Peyer's patch (tissue), 4 donors: ENCODE measurements around the gene CRTC1.

Source experiments
- POLR2A ChIP-seq, 2 donors: fragments of 450-650 bp; IDR thresholded peaks; one replicate each; pipeline ENCODE4 v1.5.1; 2017; ENCODE audit warnings: antibody characterized with exemption in 2 of 2, mild to moderate bottlenecking in 2 of 2, moderate library complexity in 2 of 2
- TF ChIP-seq, protein P1 (sequence below), 6 experiments: fragments of 450-650 bp in 4 of 6; fragments of 200-600 bp in 2 of 6; sonication (generic) in 1 of 6; IDR thresholded peaks; one replicate each; pipeline ENCODE4 v1.5.1; 2017 to 2019; ENCODE audit warnings: antibody characterized with exemption in 6 of 6, mild to moderate bottlenecking in 3 of 6, moderate library complexity in 1 of 6

DNA sequence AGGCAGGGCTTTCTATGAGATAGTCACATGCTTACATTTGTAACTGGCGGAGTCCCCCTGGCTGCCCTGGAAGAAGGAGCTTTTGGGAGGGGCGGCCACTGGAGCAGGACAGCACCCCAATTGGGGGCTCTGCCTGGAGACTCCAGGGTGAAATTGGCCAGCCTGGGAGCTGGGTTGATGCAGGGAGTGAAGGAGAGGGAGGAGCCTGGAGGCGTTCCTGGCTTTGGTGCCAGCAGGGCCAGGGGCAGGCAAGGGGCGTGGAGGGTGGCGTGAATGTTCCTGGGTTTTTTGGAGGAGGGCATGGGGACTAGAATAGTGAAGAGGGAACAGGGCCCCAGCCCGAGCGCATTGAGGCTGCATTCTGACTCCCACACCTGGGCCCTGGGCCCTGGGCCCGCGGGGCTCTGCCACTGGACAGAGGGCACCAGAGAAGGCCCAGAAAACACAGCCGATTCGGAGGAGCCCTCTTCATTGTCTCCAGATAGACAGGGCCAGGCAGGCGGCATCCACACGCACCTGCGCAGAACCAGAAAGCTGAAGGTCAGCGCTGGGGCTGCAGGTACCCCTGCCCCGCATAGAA lies 78.1 kb downstream of the CRTC1 start:
- TF ChIP-seq, protein P1, sequence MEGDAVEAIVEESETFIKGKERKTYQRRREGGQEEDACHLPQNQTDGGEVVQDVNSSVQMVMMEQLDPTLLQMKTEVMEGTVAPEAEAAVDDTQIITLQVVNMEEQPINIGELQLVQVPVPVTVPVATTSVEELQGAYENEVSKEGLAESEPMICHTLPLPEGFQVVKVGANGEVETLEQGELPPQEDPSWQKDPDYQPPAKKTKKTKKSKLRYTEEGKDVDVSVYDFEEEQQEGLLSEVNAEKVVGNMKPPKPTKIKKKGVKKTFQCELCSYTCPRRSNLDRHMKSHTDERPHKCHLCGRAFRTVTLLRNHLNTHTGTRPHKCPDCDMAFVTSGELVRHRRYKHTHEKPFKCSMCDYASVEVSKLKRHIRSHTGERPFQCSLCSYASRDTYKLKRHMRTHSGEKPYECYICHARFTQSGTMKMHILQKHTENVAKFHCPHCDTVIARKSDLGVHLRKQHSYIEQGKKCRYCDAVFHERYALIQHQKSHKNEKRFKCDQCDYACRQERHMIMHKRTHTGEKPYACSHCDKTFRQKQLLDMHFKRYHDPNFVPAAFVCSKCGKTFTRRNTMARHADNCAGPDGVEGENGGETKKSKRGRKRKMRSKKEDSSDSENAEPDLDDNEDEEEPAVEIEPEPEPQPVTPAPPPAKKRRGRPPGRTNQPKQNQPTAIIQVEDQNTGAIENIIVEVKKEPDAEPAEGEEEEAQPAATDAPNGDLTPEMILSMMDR (IDR thresholded peaks at IDR 0.05) = no peak
- TF ChIP-seq POLR2A (IDR thresholded peaks at IDR 0.05) = no peak
